ENCODE measurements around the gene MLPH.

- TF ChIP-seq CTCF (IDR thresholded peaks at IDR 0.05), result no peak
- no peak for TF ChIP-seq ZFX (IDR thresholded peaks at IDR 0.05; ENCODE audit: borderline replicate concordance)
Measured at GRCh38 chr2:237482485-237482884, 4.6 kb upstream of the MLPH start.

Measured in 22Rv1 (cell line).